ENCODE data around the gene NFKBIE.

DNA sequence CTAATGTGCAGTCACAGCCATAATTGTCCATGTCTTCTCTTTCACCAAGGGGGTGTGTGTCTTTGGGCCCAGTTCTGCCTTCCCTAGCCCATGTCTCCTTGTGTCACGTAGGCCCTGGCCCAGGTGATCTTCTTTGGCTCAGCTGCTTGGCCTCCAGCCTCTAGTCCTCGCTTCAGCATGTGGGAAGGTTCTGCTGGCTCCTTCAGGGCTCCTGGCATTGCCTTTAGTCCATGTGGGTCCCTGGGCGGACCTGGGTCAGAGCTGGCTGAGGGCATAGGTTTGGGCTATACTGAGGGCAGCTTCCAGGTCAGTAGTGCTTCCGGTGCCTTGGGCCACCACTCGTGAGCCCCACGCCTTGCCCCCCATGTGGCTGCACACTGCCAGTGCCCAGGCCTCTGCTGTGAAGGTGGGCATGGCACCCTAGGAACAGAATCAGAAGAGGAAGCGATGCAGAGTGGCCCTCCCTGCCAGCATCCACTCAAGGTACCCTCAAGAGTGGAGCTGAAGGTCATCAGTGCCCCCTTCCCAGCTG lies 35.0 kb upstream of the NFKBIE start:
- TF ChIP-seq, protein P1, sequence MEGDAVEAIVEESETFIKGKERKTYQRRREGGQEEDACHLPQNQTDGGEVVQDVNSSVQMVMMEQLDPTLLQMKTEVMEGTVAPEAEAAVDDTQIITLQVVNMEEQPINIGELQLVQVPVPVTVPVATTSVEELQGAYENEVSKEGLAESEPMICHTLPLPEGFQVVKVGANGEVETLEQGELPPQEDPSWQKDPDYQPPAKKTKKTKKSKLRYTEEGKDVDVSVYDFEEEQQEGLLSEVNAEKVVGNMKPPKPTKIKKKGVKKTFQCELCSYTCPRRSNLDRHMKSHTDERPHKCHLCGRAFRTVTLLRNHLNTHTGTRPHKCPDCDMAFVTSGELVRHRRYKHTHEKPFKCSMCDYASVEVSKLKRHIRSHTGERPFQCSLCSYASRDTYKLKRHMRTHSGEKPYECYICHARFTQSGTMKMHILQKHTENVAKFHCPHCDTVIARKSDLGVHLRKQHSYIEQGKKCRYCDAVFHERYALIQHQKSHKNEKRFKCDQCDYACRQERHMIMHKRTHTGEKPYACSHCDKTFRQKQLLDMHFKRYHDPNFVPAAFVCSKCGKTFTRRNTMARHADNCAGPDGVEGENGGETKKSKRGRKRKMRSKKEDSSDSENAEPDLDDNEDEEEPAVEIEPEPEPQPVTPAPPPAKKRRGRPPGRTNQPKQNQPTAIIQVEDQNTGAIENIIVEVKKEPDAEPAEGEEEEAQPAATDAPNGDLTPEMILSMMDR (IDR thresholded peaks at IDR 0.05): no peak
- TF ChIP-seq POLR2AphosphoS5 (IDR thresholded peaks at IDR 0.05) (no peak), POLR2A (IDR thresholded peaks at IDR 0.05) (no peak), EP300 (IDR thresholded peaks at IDR 0.05) (no peak)
